SK-N-MC (cell line): Measurements from ENCODE around the gene SPEF2.

ENCODE experiments used
- DNase-seq: peaks from one replicate; pipeline ENCODE4 v3.0.0-alpha.2; 2011; ENCODE audit warnings: low read depth, low spot score
- H3K27ac ChIP-seq: fragments of 200-600 bp; sonication (generic); 2 replicates; pipeline ENCODE4 v1.5.1; 2016; ENCODE audit warnings: mixed run types
- H3K36me3 ChIP-seq: fragments of 200-600 bp; sonication (generic); 2 replicates; pipeline ENCODE4 v1.6.1; 2017; ENCODE audit warnings: antibody characterized with exemption, low read length, mixed read lengths; ENCODE audit not compliant: insufficient read depth
- H3K4me3 ChIP-seq: fragments of 200-600 bp; sonication (generic); 2 replicates; pipeline ENCODE4 v1.5.1; 2016
- H3K9ac ChIP-seq: fragments of 200-600 bp; sonication (generic); 2 replicates; pipeline ENCODE4 v1.8.0; 2017; ENCODE audit warnings: mixed run types, mixed read lengths; ENCODE audit not compliant: insufficient read length
- H3K9me3 ChIP-seq: fragments of 200-600 bp; sonication (generic); 2 replicates; pipeline ENCODE4 v1.6.1; 2017; ENCODE audit warnings: low read depth, mild to moderate bottlenecking, antibody characterized with exemption, low read length, moderate library complexity, mixed read lengths
- EZH2 ChIP-seq: fragments of 200-600 bp; sonication (generic); IDR thresholded peaks from one replicate; pipeline ENCODE4 v1.6.1; 2017; ENCODE audit warnings: antibody characterized with exemption
- FOXP2 ChIP-seq: optimal IDR thresholded peaks from 2 replicates; pipeline ENCODE3; 2011; ENCODE audit warnings: mild to moderate bottlenecking, moderate library complexity; ENCODE audit not compliant: insufficient read depth; ENCODE audit errors: extremely low read length, control extremely low read depth
- POLR2AphosphoS5 ChIP-seq: IDR thresholded peaks from 2 replicates; pipeline ENCODE4 v1.6.1; 2012; ENCODE audit warnings: mild to moderate bottlenecking, low read depth, low read length, borderline replicate concordance

The SPEF2 gene

DNA sequence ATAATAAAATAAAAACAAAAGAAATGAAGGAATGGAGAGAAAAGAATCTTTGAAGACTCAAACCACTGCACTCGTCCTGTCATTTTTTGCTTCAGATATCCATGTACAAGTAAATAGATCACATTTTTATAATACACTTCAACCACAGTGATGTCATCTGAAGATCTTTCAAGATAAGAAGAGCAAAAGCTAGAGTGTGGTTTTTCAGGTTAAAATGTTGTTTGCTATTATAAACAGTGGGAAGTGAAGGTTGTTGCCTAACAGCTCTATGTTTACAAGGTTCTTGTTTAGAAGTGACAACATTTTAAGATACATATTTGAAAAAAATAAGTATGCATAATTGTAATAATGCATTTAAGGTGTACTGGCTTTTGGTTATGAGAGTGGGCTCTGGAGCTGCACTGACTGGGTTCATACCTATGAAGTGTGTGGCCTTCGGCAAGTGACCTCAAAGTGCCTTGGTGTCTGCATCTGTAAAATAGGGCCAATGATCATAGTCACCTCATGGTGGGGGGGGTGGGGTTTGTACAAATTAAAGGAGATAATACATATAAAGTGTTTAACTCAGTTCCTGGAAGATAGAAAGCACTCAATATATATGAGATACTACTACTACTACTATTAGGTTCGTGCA, 193.6 kb downstream of the SPEF2 start:
- Histone ChIP-seq H3K4me3 (no peak overlapping the region), H3K27ac (no peak overlapping the region), H3K36me3 (no peaks in the 10 kb centered on the region), H3K9me3 (no peaks in the 10 kb centered on the region), H3K9ac (no peak overlapping the region)
- no peak for DNase-seq
- TF ChIP-seq POLR2AphosphoS5 (no peak), EZH2 (no peak), FOXP2 (no peak)

GRCh38 chr5:35813521-35813920, 195.9 kb downstream of the SPEF2 start:
- Histone ChIP-seq H3K9ac (no peak overlapping the region), H3K36me3 (no peaks in the 10 kb centered on the region), H3K9me3 (no peaks in the 10 kb centered on the region), H3K4me3 (no peak overlapping the region), H3K27ac (no peak overlapping the region)
- TF ChIP-seq EZH2 (no peak), FOXP2 (no peak), POLR2AphosphoS5 (no peak)
- no peak for DNase-seq

- Histone ChIP-seq H3K27ac (no peak overlapping the region), H3K36me3 (no peaks in the 10 kb centered on the region), H3K9me3 (no peaks in the 10 kb centered on the region), H3K9ac (no peak overlapping the region), H3K4me3 (no peak overlapping the region)
- no peak for TF ChIP-seq FOXP2
- no peak for TF ChIP-seq EZH2
- no peak for TF ChIP-seq POLR2AphosphoS5
- DNase-seq = no peak
Observed at GRCh38 chr5:35815089-35815936, 197.7 kb downstream of the SPEF2 start.

DNA sequence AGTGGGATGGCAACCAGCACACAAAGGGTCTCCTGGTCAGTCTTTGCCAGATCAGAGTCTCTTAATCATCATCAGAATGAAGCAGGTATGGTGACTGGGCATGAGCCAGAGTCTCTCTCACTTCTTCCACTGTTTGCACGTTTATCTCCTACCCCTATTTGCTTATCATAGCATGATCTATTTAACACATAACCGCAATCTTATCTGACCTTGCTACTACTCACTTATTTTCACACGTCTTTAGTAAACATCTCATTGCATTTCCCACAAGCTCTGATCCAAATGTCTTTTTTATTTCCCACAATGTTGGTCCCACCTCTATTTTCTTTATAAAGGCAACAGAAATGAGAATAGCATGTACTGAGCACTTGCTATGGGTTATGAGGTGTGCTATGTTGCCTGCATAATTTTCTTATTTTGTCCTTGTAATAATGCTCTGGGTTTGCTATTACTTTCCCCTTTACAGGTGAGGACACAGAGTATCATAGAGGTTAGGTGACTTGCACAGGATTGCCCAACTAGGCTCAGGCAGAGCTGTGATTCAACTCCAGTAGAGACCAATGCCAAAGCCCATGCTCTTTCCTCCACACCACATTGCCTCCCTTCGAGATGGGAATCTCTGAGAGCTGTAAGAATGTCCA, 199.3 kb downstream of the SPEF2 start:
- TF ChIP-seq POLR2AphosphoS5 (no peak), FOXP2 (no peak), EZH2 (no peak)
- Histone ChIP-seq H3K9ac (no peak overlapping the region), H3K27ac (no peak overlapping the region), H3K36me3 (no peaks in the 10 kb centered on the region), H3K9me3 (no peaks in the 10 kb centered on the region), H3K4me3 (no peak overlapping the region)
- DNase-seq = no peak

GRCh38 chr5:35819026-35819425, 201.4 kb downstream of the SPEF2 start:
- TF ChIP-seq FOXP2 = no peak
- TF ChIP-seq POLR2AphosphoS5 = no peak
- TF ChIP-seq EZH2 = no peak
- no peak overlapping the region for H3K4me3 ChIP-seq
- H3K9ac ChIP-seq = no peak overlapping the region
- no peaks in the 10 kb centered on the region for H3K9me3 ChIP-seq
- H3K27ac ChIP-seq = no peak overlapping the region
- DNase-seq = no peak
- no peaks in the 10 kb centered on the region for H3K36me3 ChIP-seq

DNA sequence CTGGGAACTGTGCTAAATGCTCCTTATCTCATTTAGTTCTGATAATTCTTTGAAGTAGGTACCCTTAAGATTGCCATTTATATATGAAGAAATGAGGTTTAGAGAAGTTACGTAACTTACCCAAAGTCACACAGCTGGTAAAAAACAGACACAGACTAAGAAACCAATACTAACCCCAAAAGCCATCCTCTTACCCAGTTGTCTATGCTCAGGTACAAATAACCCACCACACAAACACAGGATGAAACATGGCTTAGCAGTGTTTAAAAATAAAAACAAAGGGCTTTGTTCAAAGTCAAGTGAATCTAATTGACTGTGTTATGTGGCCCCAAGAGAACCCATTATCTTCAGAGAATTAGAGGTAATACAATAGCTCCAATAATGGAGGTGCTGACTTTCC, 202.0 kb downstream of the SPEF2 start:
- Histone ChIP-seq H3K27ac (no peak overlapping the region), H3K9me3 (no peaks in the 10 kb centered on the region), H3K4me3 (no peak overlapping the region), H3K9ac (no peak overlapping the region), H3K36me3 (no peaks in the 10 kb centered on the region)
- TF ChIP-seq EZH2 = no peak
- TF ChIP-seq POLR2AphosphoS5 = no peak
- no peak for TF ChIP-seq FOXP2
- DNase-seq = no peak

- Histone ChIP-seq H3K9me3 (no peaks in the 10 kb centered on the region), H3K4me3 (no peak overlapping the region), H3K27ac (no peak overlapping the region), H3K9ac (no peak overlapping the region), H3K36me3 (no peaks in the 10 kb centered on the region)
- DNase-seq = no peak
- TF ChIP-seq FOXP2 (no peak), EZH2 (no peak), POLR2AphosphoS5 (no peak)
Observed at GRCh38 chr5:35820735-35821134, 203.1 kb downstream of the SPEF2 start.

- DNase-seq = no peak
- TF ChIP-seq EZH2 (no peak), FOXP2 (no peak), POLR2AphosphoS5 (no peak)
- no peak overlapping the region for H3K4me3 ChIP-seq
- no peaks in the 10 kb centered on the region for H3K36me3 ChIP-seq
- H3K27ac ChIP-seq = no peak overlapping the region
- H3K9ac ChIP-seq = no peak overlapping the region
- H3K9me3 ChIP-seq = no peaks in the 10 kb centered on the region
Observed at GRCh38 chr5:35821513-35821912, 203.8 kb downstream of the SPEF2 start.

- H3K9me3 ChIP-seq = no peaks in the 10 kb centered on the region
- no peak overlapping the region for H3K27ac ChIP-seq
- H3K9ac ChIP-seq = no peak overlapping the region
- no peaks in the 10 kb centered on the region for H3K36me3 ChIP-seq
- no peak overlapping the region for H3K4me3 ChIP-seq
- DNase-seq = no peak
- TF ChIP-seq EZH2 (no peak), POLR2AphosphoS5 (no peak), FOXP2 (no peak)
Observed at GRCh38 chr5:35822511-35822910, 204.8 kb downstream of the SPEF2 start.
